HG03060 (cell line): Measurements from ENCODE around the gene CYREN.
"Not testable (repeated sequence)": the region's sequence is repeated elsewhere in the genome, so short reads cannot be mapped to it uniquely, and the experiment has no call there.

Experiments used
- ATAC-seq: cut with Tn5 transposase; IDR thresholded peaks from one replicate; pipeline ENCODE4 v1.9.1; 2021; ENCODE audit warnings: low read depth, moderate number of reproducible peaks; ENCODE audit not compliant: unreplicated experiment

Gene CYREN

GRCh38 chr7:135160858-135161653 is 9.5 kb downstream of the CYREN start:
- no peak for ATAC-seq

- no peak for ATAC-seq
Observed at GRCh38 chr7:135160098-135160857, 10.2 kb downstream of the CYREN start.

GRCh38 chr7:135159359-135160085 is 11.0 kb downstream of the CYREN start:
- no peak for ATAC-seq

- ATAC-seq: no peak
Observed at GRCh38 chr7:135158874-135159273, 11.6 kb downstream of the CYREN start.

- no peak for ATAC-seq
Observed at GRCh38 chr7:135158141-135158655, 12.3 kb downstream of the CYREN start.

- no peak for ATAC-seq
Observed at GRCh38 chr7:135156290-135156689, 14.2 kb downstream of the CYREN start.

GRCh38 chr7:135154734-135155133 is 15.8 kb downstream of the CYREN start:
- no peak for ATAC-seq

- no peak for ATAC-seq
Observed at GRCh38 chr7:135152442-135152841, 18.1 kb downstream of the CYREN start.

- no peak for ATAC-seq
Observed at GRCh38 chr7:135151533-135151932, 19.0 kb downstream of the CYREN start.

- no peak for ATAC-seq
Observed at GRCh38 chr7:135151132-135151531, 19.4 kb downstream of the CYREN start.

- no peak for ATAC-seq
Observed at GRCh38 chr7:135150072-135150782, 20.3 kb downstream of the CYREN start.

GRCh38 chr7:135147899-135148721 is 22.4 kb downstream of the CYREN start, which contains the start of gene TMEM140:
Gene TMEM140 (plus strand): TSS chr7:135148072. CDS start chr7:135164442, 16,370 bp downstream.
- ATAC-seq: peak; percentile 39

GRCh38 chr7:135147341-135147898 is 23.1 kb downstream of the CYREN start:
- ATAC-seq: no peak

GRCh38 chr7:135143885-135144668 is 26.4 kb downstream of the CYREN start:
- ATAC-seq: no peak

GRCh38 chr7:135129579-135129978 is 40.9 kb downstream of the CYREN start:
- no peak for ATAC-seq

- ATAC-seq: no peak
Observed at GRCh38 chr7:135128931-135129330, 41.6 kb downstream of the CYREN start.

GRCh38 chr7:135124631-135125030 is 45.9 kb downstream of the CYREN start:
- not testable (repeated sequence) for ATAC-seq

- ATAC-seq: no peak
Observed at GRCh38 chr7:135121868-135122267, 48.6 kb downstream of the CYREN start.
